GM18505 (cell line): ENCODE results near the gene SRSF10.
"Not testable (repeated sequence)": the region's sequence is repeated elsewhere in the genome, so short reads cannot be mapped to it uniquely, and the experiment has no call there.

Experiments used
- ATAC-seq: cut with Tn5 transposase; IDR thresholded peaks from one replicate; pipeline ENCODE4 v1.9.1; 2021; ENCODE audit not compliant: unreplicated experiment
- POLR2A ChIP-seq: IDR thresholded peaks from 4 replicates; pipeline ENCODE4 v1.6.1; 2011; ENCODE audit warnings: borderline replicate concordance; ENCODE audit not compliant: insufficient read depth, insufficient read length; ENCODE audit errors: extremely low read depth

SRSF10 gene

GRCh38 chr1:23979881-23980727, at the start of gene SRSF10:
Gene SRSF10 (minus strand): TSS chr1:23980327. CDS start chr1:23980255, 72 bp downstream.
- ATAC-seq = peak; percentile 88
- peak; percentile 99 for TF ChIP-seq POLR2A

GRCh38 chr1:24027838-24028468, 47.8 kb upstream of the SRSF10 start:
- TF ChIP-seq POLR2A = no peak
- ATAC-seq = no peak

- no peak for TF ChIP-seq POLR2A
- no peak for ATAC-seq
Observed at GRCh38 chr1:24022581-24023361, 42.6 kb upstream of the SRSF10 start.

GRCh38 chr1:24021403-24022266, 41.5 kb upstream of the SRSF10 start:
- no peak for TF ChIP-seq POLR2A
- no peak for ATAC-seq

GRCh38 chr1:24020470-24020869, 40.3 kb upstream of the SRSF10 start:
- no peak for ATAC-seq

GRCh38 chr1:24020025-24020424, 39.9 kb upstream of the SRSF10 start:
- no peak for TF ChIP-seq POLR2A
- no peak for ATAC-seq

More at GRCh38 chr1:24020470-24020869, 40.3 kb upstream of the SRSF10 start:
- no peak for TF ChIP-seq POLR2A

- no peak for ATAC-seq
- TF ChIP-seq POLR2A = no peak
Observed at GRCh38 chr1:24018611-24019580, 38.8 kb upstream of the SRSF10 start.

GRCh38 chr1:24015221-24016210, 35.4 kb upstream of the SRSF10 start:
- TF ChIP-seq POLR2A = no peak

GRCh38 chr1:24012878-24013277, 32.8 kb upstream of the SRSF10 start:
- not testable (repeated sequence) for ATAC-seq

More at GRCh38 chr1:24015221-24016210, 35.4 kb upstream of the SRSF10 start:
- ATAC-seq = no peak

- ATAC-seq = no peak
- TF ChIP-seq POLR2A = no peak
Observed at GRCh38 chr1:24010650-24011049, 30.5 kb upstream of the SRSF10 start.

- TF ChIP-seq POLR2A = no peak
- no peak for ATAC-seq
Observed at GRCh38 chr1:24009406-24009805, 29.3 kb upstream of the SRSF10 start.

- not testable (repeated sequence) for ATAC-seq
Observed at GRCh38 chr1:24008574-24009184, 28.6 kb upstream of the SRSF10 start.
